Measurements from ENCODE around the gene ARRB2. TPM values are rescaled to one million over a fixed set of nuclear protein-coding genes. Genes with fewer than 3 reads are reported as not detected.

Gene ARRB2
- total RNA-seq, 2 donors from 2014 or later: 216 to 258 TPM

GRCh38 chr17:4753392-4753791 lies 43.0 kb downstream of the ARRB2 start:
- Mint-ChIP-seq H3K27ac (no peak overlapping the region), H3K27me3 (ENCODE audit: low read depth) (peaks cover 25% of the 10 kb centered on the region), H3K36me3 (ENCODE audit: insufficient read depth in 2 of 2) (no peaks in the 10 kb centered on the region), H3K4me1 (ENCODE audit: low read depth) (peaks cover 2% of the 10 kb centered on the region), H3K4me3 (no peak overlapping the region), H3K9me3 (no peaks in the 10 kb centered on the region)
- ATAC-seq (replicated peaks in 1 of 2) (no peak), DNase-seq (no peak)

- H3K4me3 Mint-ChIP-seq: no peak overlapping the region
- peaks cover 7% of the 10 kb centered on the region for H3K27me3 Mint-ChIP-seq (ENCODE audit: low read depth)
- ATAC-seq (replicated peaks in 1 of 2) (no peak), DNase-seq (no peak)
- no peak overlapping the region for H3K27ac Mint-ChIP-seq
- no peaks in the 10 kb centered on the region for H3K4me1 Mint-ChIP-seq (ENCODE audit: low read depth)
- H3K9me3 Mint-ChIP-seq: no peaks in the 10 kb centered on the region
- H3K36me3 Mint-ChIP-seq (ENCODE audit: insufficient read depth in 2 of 2): no peaks in the 10 kb centered on the region
Observed at GRCh38 chr17:4759776-4760236, 49.4 kb downstream of the ARRB2 start.

- Mint-ChIP-seq H3K27me3 (ENCODE audit: low read depth) (no peaks in the 10 kb centered on the region), H3K36me3 (ENCODE audit: insufficient read depth in 2 of 2) (no peaks in the 10 kb centered on the region), H3K9me3 (no peaks in the 10 kb centered on the region), H3K4me1 (ENCODE audit: low read depth) (no peaks in the 10 kb centered on the region), H3K4me3 (no peak overlapping the region), H3K27ac (no peak overlapping the region)
- ATAC-seq (replicated peaks in 1 of 2): no peak
- no peak for DNase-seq
Observed at GRCh38 chr17:4764595-4764994, 54.2 kb downstream of the ARRB2 start.

GRCh38 chr17:4766201-4766600 lies 55.8 kb downstream of the ARRB2 start:
- Mint-ChIP-seq H3K9me3 (no peaks in the 10 kb centered on the region), H3K4me1 (ENCODE audit: low read depth) (no peaks in the 10 kb centered on the region), H3K27ac (no peak overlapping the region), H3K36me3 (ENCODE audit: insufficient read depth in 2 of 2) (no peaks in the 10 kb centered on the region), H3K4me3 (no peak overlapping the region), H3K27me3 (ENCODE audit: low read depth) (no peaks in the 10 kb centered on the region)
- DNase-seq (no peak), ATAC-seq (replicated peaks in 1 of 2) (no peak)

- no peaks in the 10 kb centered on the region for H3K27me3 Mint-ChIP-seq (ENCODE audit: low read depth)
- no peaks in the 10 kb centered on the region for H3K36me3 Mint-ChIP-seq (ENCODE audit: insufficient read depth in 2 of 2)
- no peaks in the 10 kb centered on the region for H3K9me3 Mint-ChIP-seq
- no peak overlapping the region for H3K27ac Mint-ChIP-seq
- DNase-seq: no peak
- no peak overlapping the region for H3K4me3 Mint-ChIP-seq
- peaks cover 3% of the 10 kb centered on the region for H3K4me1 Mint-ChIP-seq (ENCODE audit: low read depth)
- no peak for ATAC-seq (replicated peaks in 1 of 2)
Observed at GRCh38 chr17:4766723-4767122, 56.3 kb downstream of the ARRB2 start.

- H3K27ac Mint-ChIP-seq: no peak overlapping the region
- peaks cover 6% of the 10 kb centered on the region for H3K4me1 Mint-ChIP-seq (ENCODE audit: low read depth)
- H3K36me3 Mint-ChIP-seq (ENCODE audit: insufficient read depth in 2 of 2): no peaks in the 10 kb centered on the region
- H3K27me3 Mint-ChIP-seq (ENCODE audit: low read depth): no peaks in the 10 kb centered on the region
- H3K9me3 Mint-ChIP-seq: no peaks in the 10 kb centered on the region
- DNase-seq (no peak), ATAC-seq (replicated peaks in 1 of 2) (no peak)
- no peak overlapping the region for H3K4me3 Mint-ChIP-seq
Observed at GRCh38 chr17:4768298-4768697, 57.9 kb downstream of the ARRB2 start.

GRCh38 chr17:4769628-4770027 lies 59.2 kb downstream of the ARRB2 start:
- H3K27ac Mint-ChIP-seq: no peak overlapping the region
- no peaks in the 10 kb centered on the region for H3K36me3 Mint-ChIP-seq (ENCODE audit: insufficient read depth in 2 of 2)
- no peak for DNase-seq
- no peak overlapping the region for H3K4me3 Mint-ChIP-seq
- H3K4me1 Mint-ChIP-seq (ENCODE audit: low read depth): peaks cover 6% of the 10 kb centered on the region
- no peaks in the 10 kb centered on the region for H3K27me3 Mint-ChIP-seq (ENCODE audit: low read depth)
- no peak for ATAC-seq (replicated peaks in 1 of 2)
- no peaks in the 10 kb centered on the region for H3K9me3 Mint-ChIP-seq

Other genes with a start within 250 kb of the ARRB2 start
- gene SPNS2, start 211.8 kb upstream of the ARRB2 start, total RNA-seq: 1 to 10 TPM; 1.1 to 1.3 TPM
- 10 to 100 TPM; 44.5 to 55.7 TPM for gene MYBBP1A, start 155.2 kb upstream of the ARRB2 start, total RNA-seq
- gene GGT6, start 150.1 kb upstream of the ARRB2 start, total RNA-seq: not detected
- not detected for gene SMTNL2, start 126.1 kb upstream of the ARRB2 start, total RNA-seq
- gene ALOX15, start 69.0 kb upstream of the ARRB2 start, total RNA-seq: under 1 TPM in 1 of 2 donors, not detected in 1; 0.26 TPM
- 100 to 1,000 TPM in 1 of 2 donors, 10 to 100 TPM in 1; 93.8 to 113 TPM for gene PELP1, start 6.5 kb upstream of the ARRB2 start, total RNA-seq
- gene MED11, start 20.8 kb downstream of the ARRB2 start, total RNA-seq: 10 to 100 TPM in 1 of 2 donors, 1 to 10 TPM in 1; 9.9 to 14.0 TPM
- gene ZMYND15, start 29.2 kb downstream of the ARRB2 start, total RNA-seq: under 1 TPM in 1 of 2 donors, not detected in 1; 0.17 TPM
- gene CXCL16, start 29.3 kb downstream of the ARRB2 start, total RNA-seq: 1 to 10 TPM; 2.2 to 4.3 TPM
- gene TM4SF5, start 61.3 kb downstream of the ARRB2 start, total RNA-seq: not detected
- gene VMO1, start 75.7 kb downstream of the ARRB2 start, total RNA-seq: 1 to 10 TPM in 1 of 2 donors, under 1 TPM in 1; 0.46 to 1.1 TPM
- gene GLTPD2, start 78.3 kb downstream of the ARRB2 start, total RNA-seq: not detected
- 10 to 100 TPM; 56.3 to 68.7 TPM for gene PSMB6, start 85.5 kb downstream of the ARRB2 start, total RNA-seq
- gene PLD2, start 96.5 kb downstream of the ARRB2 start, total RNA-seq: 10 to 100 TPM; 27.5 to 50.9 TPM
- 10 to 100 TPM; 74.4 to 82.7 TPM for gene MINK1, start 122.7 kb downstream of the ARRB2 start, total RNA-seq
- gene C17orf107, start 188.9 kb downstream of the ARRB2 start, total RNA-seq: 1 to 10 TPM; 3.4 to 4.7 TPM
- gene CHRNE, start 192.5 kb downstream of the ARRB2 start, total RNA-seq: under 1 TPM; 0.60 to 0.89 TPM
- under 1 TPM in 1 of 2 donors, not detected in 1; 0.26 TPM for gene GP1BA, start 221.6 kb downstream of the ARRB2 start, total RNA-seq
- gene SLC25A11, start 229.4 kb downstream of the ARRB2 start, total RNA-seq: 10 to 100 TPM; 40.4 to 43.8 TPM
- gene RNF167, start 229.6 kb downstream of the ARRB2 start, total RNA-seq: 100 to 1,000 TPM; 176 to 201 TPM
- 1,000 to 10,000 TPM; 1,225 to 1,232 TPM for gene PFN1, start 237.9 kb downstream of the ARRB2 start, total RNA-seq
- gene ENO3, start 240.5 kb downstream of the ARRB2 start, total RNA-seq: 100 to 1,000 TPM in 1 of 2 donors, 10 to 100 TPM in 1; 90.0 to 102 TPM